ENCODE measurements around the gene PNMA3.
"Not testable (repeated sequence)": the region's sequence is repeated elsewhere in the genome, so short reads cannot be mapped to it uniquely, and the experiment has no call there.

Gene PNMA3, protein sequence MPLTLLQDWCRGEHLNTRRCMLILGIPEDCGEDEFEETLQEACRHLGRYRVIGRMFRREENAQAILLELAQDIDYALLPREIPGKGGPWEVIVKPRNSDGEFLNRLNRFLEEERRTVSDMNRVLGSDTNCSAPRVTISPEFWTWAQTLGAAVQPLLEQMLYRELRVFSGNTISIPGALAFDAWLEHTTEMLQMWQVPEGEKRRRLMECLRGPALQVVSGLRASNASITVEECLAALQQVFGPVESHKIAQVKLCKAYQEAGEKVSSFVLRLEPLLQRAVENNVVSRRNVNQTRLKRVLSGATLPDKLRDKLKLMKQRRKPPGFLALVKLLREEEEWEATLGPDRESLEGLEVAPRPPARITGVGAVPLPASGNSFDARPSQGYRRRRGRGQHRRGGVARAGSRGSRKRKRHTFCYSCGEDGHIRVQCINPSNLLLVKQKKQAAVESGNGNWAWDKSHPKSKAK

DNA sequence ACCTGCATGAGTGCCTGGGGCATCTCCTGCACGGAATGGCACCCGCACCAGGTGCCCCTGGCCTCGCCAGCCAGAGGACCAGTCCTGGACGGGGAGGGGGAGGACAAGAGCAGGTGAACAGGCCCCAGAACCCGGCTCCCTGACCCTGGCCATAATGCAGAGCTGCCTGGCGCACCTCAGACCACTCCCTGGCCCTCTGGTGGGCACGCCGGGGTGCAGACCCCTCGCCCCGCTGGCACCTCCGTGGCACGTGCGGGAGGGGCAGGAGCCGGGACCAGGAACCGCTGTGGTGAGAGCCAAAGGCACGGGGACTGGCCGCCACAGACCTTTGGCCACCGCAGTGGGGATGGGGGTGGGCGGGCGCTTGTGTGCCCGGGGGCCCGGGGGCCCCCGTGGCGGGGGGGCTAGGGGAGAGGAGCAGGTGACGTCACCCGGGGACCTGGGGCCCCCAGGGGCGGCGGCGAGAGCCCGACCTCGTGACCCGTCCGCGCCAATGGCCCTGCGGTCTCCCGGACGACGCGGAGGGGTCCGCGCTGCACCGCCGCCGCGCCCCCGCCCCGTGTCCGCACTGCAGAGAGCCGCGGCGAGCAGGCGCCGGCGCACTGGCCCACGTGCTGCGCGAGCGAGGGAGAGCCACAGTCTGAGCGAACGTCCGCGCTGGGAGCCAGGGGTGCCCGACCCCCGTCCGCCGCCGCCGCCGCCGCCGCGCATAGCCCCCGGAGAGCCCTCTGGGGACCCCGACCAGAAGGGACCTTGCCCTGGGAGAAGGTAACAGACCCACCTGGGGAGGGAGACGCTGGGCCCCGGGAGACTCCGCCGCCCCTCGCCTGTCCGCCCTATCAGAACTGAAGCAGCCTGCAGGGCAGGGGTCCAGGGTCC, at the start of gene PNMA3:
PNMA3 (plus strand) TSS at position 600 of the 879 bp plus-strand sequence. CDS start 586 bp downstream, outside the sequence.
- H3K4me3 ChIP-seq (ENCODE audit: low read depth, low read length): no peak within 1 kb of the TSS
- TF ChIP-seq, protein P1, sequence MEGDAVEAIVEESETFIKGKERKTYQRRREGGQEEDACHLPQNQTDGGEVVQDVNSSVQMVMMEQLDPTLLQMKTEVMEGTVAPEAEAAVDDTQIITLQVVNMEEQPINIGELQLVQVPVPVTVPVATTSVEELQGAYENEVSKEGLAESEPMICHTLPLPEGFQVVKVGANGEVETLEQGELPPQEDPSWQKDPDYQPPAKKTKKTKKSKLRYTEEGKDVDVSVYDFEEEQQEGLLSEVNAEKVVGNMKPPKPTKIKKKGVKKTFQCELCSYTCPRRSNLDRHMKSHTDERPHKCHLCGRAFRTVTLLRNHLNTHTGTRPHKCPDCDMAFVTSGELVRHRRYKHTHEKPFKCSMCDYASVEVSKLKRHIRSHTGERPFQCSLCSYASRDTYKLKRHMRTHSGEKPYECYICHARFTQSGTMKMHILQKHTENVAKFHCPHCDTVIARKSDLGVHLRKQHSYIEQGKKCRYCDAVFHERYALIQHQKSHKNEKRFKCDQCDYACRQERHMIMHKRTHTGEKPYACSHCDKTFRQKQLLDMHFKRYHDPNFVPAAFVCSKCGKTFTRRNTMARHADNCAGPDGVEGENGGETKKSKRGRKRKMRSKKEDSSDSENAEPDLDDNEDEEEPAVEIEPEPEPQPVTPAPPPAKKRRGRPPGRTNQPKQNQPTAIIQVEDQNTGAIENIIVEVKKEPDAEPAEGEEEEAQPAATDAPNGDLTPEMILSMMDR (IDR thresholded peaks at IDR 0.05; ENCODE audit: insufficient read depth, low read depth, low read length, missing control alignments): no peak
- no peak for DNase-seq (ENCODE audit: low read depth)

DNA sequence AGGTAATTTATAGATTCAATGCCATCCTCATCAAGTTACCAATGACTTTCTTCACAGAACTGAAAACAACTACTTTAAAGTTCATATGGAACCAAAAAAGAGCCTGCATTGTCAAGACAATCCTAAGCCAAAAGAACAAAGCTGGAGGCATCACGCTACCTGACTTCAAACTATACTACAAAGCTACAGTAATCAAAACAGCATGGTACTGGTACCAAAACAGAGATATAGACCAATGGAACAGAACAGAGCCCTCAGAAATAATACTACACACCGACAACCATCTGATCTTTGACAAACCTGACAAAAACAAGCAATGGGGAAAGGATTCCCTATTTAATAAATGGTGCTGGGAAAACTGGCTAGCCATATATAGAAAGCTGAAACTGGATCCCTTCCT, 39.1 kb upstream of the PNMA3 start:
- not testable (repeated sequence) for DNase-seq (ENCODE audit: low read depth); H3K4me3 ChIP-seq (ENCODE audit: low read depth, low read length)

DNA sequence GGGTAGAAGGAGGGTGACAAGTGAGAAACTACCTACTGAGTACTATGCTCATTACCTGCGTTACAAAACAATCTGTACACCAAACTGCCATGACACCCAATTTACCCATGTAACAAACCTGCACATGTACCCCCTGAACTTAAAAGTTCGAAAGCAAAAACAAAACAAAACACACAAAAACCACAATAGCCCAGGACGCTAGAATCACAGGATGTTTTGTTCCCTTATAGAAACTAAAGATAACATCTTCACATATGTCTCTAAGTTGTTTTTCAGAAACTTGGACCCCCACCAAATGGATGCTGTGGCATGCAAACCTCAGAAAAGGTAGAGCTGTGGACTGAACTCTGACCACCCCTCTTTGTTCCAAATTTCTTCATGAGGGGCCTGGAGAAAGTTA, 37.1 kb upstream of the PNMA3 start:
- H3K4me3 ChIP-seq (ENCODE audit: low read depth, low read length): no peak overlapping the region
- TF ChIP-seq, protein P1 (IDR thresholded peaks at IDR 0.05; ENCODE audit: insufficient read depth, low read depth, low read length, missing control alignments): no peak
- no peak for DNase-seq (ENCODE audit: low read depth)

DNA sequence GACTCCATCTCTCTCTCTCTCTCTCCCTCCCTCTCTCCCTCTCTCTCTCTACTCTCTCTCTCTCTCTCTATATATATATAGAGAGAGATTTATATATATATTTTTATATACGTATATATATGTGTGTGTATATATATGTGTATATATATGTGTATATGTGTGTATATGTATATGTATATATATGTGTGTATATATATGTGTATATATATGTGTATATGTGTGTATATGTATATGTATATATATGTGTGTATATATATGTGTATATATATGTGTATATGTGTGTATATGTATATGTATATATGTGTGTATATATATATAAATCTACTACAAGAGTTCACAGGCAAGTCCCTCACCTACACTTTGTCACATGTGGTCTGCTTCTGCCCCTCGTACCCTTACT, 29.8 kb upstream of the PNMA3 start:
- DNase-seq (ENCODE audit: low read depth); H3K4me3 ChIP-seq (ENCODE audit: low read depth, low read length): not testable (repeated sequence)

DNA sequence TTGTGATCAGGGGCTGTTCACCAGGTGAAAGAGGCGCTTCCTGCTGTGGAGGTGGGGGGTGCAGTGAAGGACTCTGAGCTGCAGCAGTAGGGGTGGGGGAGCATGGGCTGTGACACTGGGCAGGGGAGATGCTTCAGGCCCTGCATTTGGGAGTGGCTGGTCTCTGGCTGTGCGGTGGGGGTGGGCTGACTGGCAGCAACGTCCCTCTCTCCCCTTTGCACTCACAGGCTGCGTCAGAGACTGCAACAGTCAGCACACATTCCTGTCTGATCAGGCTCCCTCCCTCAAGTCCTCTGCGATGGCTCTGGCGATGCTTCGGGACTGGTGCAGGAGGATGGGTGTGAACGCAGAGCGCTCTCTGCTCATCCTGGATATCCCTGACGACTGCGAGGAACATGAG, 27.8 kb upstream of the PNMA3 start:
- not testable (repeated sequence) for H3K4me3 ChIP-seq (ENCODE audit: low read depth, low read length); DNase-seq (ENCODE audit: low read depth)

DNA sequence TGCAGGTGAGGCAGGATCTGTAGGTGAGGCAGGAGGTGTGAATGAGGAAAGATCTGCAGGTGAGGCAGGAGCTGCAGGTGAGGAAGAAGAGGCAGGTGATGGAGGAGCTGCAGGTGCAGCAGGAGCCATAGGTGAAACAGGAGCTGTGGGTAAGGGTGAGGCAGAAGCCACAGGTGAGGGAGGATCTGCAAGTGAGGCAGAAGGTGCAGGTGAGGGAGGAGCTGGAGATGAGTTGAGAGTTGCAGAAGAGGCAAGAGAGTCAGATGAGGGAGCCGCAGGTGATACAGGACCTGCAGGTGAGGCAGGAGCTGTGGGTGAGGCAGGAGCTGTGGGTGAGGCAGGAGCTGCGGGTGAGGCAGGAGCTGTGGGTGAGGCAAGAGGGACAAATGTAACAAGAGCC, 27.1 kb upstream of the PNMA3 start:
- TF ChIP-seq, protein P1 (IDR thresholded peaks at IDR 0.05; ENCODE audit: insufficient read depth, low read depth, low read length, missing control alignments): no peak
- H3K4me3 ChIP-seq (ENCODE audit: low read depth, low read length): no peak overlapping the region
- DNase-seq (ENCODE audit: low read depth): no peak

DNA sequence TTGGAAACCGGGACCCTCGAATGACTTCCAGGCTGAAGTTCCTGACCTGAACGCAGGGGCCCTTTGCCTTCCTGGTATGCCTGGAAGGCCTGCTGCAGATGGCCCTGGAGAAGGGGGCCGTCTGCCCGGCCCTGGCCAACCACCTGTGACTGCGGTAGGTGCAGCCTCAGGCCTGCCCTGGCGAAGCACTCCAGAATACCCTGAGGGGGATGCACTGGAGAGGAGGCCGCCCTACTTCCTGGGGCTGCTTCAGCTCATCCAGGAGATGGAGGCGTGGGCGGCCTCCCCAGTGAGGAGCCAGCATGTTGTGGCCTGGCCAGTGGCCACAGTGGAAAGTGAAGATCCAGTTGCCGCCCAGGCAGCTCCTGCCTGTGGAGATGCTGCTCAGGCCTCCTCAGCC, 26.4 kb upstream of the PNMA3 start:
- DNase-seq (ENCODE audit: low read depth): no peak
- TF ChIP-seq, protein P1 (IDR thresholded peaks at IDR 0.05; ENCODE audit: insufficient read depth, low read depth, low read length, missing control alignments): no peak
- H3K4me3 ChIP-seq (ENCODE audit: low read depth, low read length): no peak overlapping the region

DNA sequence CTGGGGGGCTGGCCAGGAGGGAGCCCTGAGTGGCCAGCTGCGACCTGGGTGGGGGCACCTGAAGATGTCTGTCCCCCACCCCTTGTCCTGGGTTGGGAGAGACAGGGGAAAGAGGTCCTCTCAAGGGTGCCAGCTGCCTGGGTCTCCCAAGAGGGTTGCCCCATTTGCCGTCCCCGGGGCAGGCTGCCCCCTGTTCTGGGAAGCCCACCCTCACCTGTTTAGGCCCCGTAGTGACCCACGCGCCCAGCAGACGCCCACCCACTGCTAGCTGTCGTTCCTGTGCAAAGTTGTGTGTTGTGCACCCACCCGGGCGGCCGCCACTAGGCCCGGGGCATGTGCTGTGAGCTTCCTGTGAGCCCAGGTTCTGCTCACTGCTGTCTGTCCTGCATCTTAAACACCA, 25.5 kb upstream of the PNMA3 start:
- TF ChIP-seq, protein P1 (IDR thresholded peaks at IDR 0.05; ENCODE audit: insufficient read depth, low read depth, low read length, missing control alignments): no peak
- H3K4me3 ChIP-seq (ENCODE audit: low read depth, low read length): no peak overlapping the region
- DNase-seq (ENCODE audit: low read depth): no peak

Data from GM12865 (cell line).